ENCODE data around the gene ARL10. TPM values are rescaled to one million over a fixed set of nuclear protein-coding genes. Genes with fewer than 3 reads are reported as not detected.

Gene ARL10
- total RNA-seq, 1 donor from 2014 or later = 20.2 TPM

GRCh38 chr5:176361437-176362232 is 3.7 kb upstream of the ARL10 start, which contains the start of gene KIAA1191:
KIAA1191 (minus strand) TSS chr5:176361764; CDS start chr5:176359508, 2,256 bp downstream.
- DNase-seq (ENCODE audit: low read depth) = peak; percentile 86

- DNase-seq (ENCODE audit: low read depth) = no peak
These were observed 3.1 kb upstream of the ARL10 start for GRCh38 chr5:176362233-176362490.

- DNase-seq (ENCODE audit: low read depth) = no peak
These were observed 429 bp upstream of the ARL10 start for GRCh38 chr5:176364765-176365350.

GRCh38 chr5:176366232-176366894 is 1.1 kb downstream of the ARL10 start:
- no peak for DNase-seq (ENCODE audit: low read depth)

- no peak for DNase-seq (ENCODE audit: low read depth)
These were observed 3.4 kb downstream of the ARL10 start for GRCh38 chr5:176368726-176369125.

- DNase-seq (ENCODE audit: low read depth) = no peak
These were observed 4.8 kb downstream of the ARL10 start for GRCh38 chr5:176369934-176370711.

GRCh38 chr5:176371621-176372539 is 6.6 kb downstream of the ARL10 start:
- DNase-seq (ENCODE audit: low read depth) = no peak

GRCh38 chr5:176373100-176373818 is 8.0 kb downstream of the ARL10 start:
- no peak for DNase-seq (ENCODE audit: low read depth)

GRCh38 chr5:176379881-176380280 is 14.6 kb downstream of the ARL10 start:
- no peak for DNase-seq (ENCODE audit: low read depth)

- DNase-seq (ENCODE audit: low read depth) = no peak
These were observed 16.1 kb downstream of the ARL10 start for GRCh38 chr5:176381423-176381822.

- no peak for DNase-seq (ENCODE audit: low read depth)
These were observed 16.7 kb downstream of the ARL10 start for GRCh38 chr5:176381979-176382378.

- no peak for DNase-seq (ENCODE audit: low read depth)
These were observed 17.4 kb downstream of the ARL10 start for GRCh38 chr5:176382721-176383120.

GRCh38 chr5:176383248-176383905 is 18.1 kb downstream of the ARL10 start:
- DNase-seq (ENCODE audit: low read depth) = no peak

- no peak for DNase-seq (ENCODE audit: low read depth)
These were observed 18.7 kb downstream of the ARL10 start for GRCh38 chr5:176383961-176384360.

- DNase-seq (ENCODE audit: low read depth) = no peak
These were observed 19.2 kb downstream of the ARL10 start for GRCh38 chr5:176384366-176384930.

- no peak for DNase-seq (ENCODE audit: low read depth)
These were observed 19.7 kb downstream of the ARL10 start for GRCh38 chr5:176384991-176385390.

- DNase-seq (ENCODE audit: low read depth) = no peak
These were observed 21.2 kb downstream of the ARL10 start for GRCh38 chr5:176386491-176386890.

- no peak for DNase-seq (ENCODE audit: low read depth)
These were observed 22.2 kb downstream of the ARL10 start for GRCh38 chr5:176387384-176387925.

GRCh38 chr5:176388003-176388443 is 22.7 kb downstream of the ARL10 start:
- DNase-seq (ENCODE audit: low read depth) = peak; percentile 19

Measured in renal cortical epithelial cell (primary cell).